ENCODE measurements around the gene ARL8B. TPM values are rescaled to one million over a fixed set of nuclear protein-coding genes. Genes with fewer than 3 reads are reported as not detected.

The ARL8B gene
- total and polyA plus RNA-seq, 9 of the 15 experiments (the other 6 are each of a cell fraction or from before 2014, with no cell fraction given): 28.5 to 99.4 (median 77.2) TPM

GRCh38 chr3:5090197-5090596 lies 31.9 kb upstream of the ARL8B start:
- no peak; the same call in 1 of the 3 replicates for ATAC-seq
- Histone ChIP-seq H3K4me2 (ENCODE audit: insufficient read depth, low read length) (no peak overlapping the region), H4K20me1 (replicated peaks; ENCODE audit: control insufficient read depth, insufficient read depth, low read length) (no peaks in the 10 kb centered on the region), H3K9me1 (ENCODE audit: control insufficient read depth, insufficient read depth, low read length) (no peaks in the 10 kb centered on the region), H3K4me3 (no peak overlapping the region), H3K9ac (ENCODE audit: insufficient read depth in 1 of 2, low read depth in 2 of 2, low read length in 2 of 2) (no peak overlapping the region), H3K27ac (ENCODE audit: extremely low read depth, low read depth, low read length) (no peak overlapping the region), H3K27me3 (ENCODE audit: control insufficient read depth in 2 of 2, insufficient read depth in 2 of 2, low read length in 2 of 2) (no peaks in the 10 kb centered on the region), H3K4me1 (replicated peaks in 1 of 2; ENCODE audit: control insufficient read depth in 2 of 2, insufficient read depth in 2 of 2, low read length in 2 of 2) (peaks cover 0 to under 1% of the 10 kb centered on the region in 2 experiments; a peak in 2 of 5 replicates), H3K36me3 (ENCODE audit: control insufficient read depth, insufficient read depth, low read length) (no peaks in the 10 kb centered on the region), H3K9me3 (replicated peaks; ENCODE audit: control insufficient read depth, insufficient read depth, low read depth, low read length) (no peaks in the 10 kb centered on the region), H2AFZ (ENCODE audit: low read depth, low read length) (peak overlapping the region; percentile 27; the same call in 1 of the 2 replicates), H3K79me2 (ENCODE audit: control insufficient read depth, insufficient read depth, low read length) (no peaks in the 10 kb centered on the region)
- WGBS (ENCODE audit: insufficient coverage, low coverage, missing lambda C conversion rate): 49% methylated on average over 5 of the region's 5 CpGs
- CTCF ChIA-PET (ENCODE audit: low intra/inter-chr PET ratio): no interaction called here
- DNase-seq (ENCODE audit: extremely low read depth in 1 of 4, low spot score in 3 of 4): no peak
- intact Hi-C loops (cut with micrococcal nuclease): no loop called here
- in situ Hi-C loops (cut with MboI): no loop called here
- BruUV-seq (replicated peaks): no TSS peak
- TF ChIP-seq ZNF324 (CRISPR knock-in tag; IDR thresholded peaks at IDR 0.05): no peak
- no peak for TF ChIP-seq CREM (IDR thresholded peaks at IDR 0.05; ENCODE audit: low read depth)
- TF ChIP-seq ZNF696 (CRISPR knock-in tag; conservative IDR thresholded peaks at IDR 0.05): no peak
- no peak for TF ChIP-seq HDAC6 (IDR thresholded peaks at IDR 0.05; ENCODE audit: low read depth, low read length)
- TF ChIP-seq POU5F1 (IDR thresholded peaks at IDR 0.05; ENCODE audit: borderline replicate concordance, low read depth, low read length, partially characterized antibody): no peak
- TF ChIP-seq HES1 (IDR thresholded peaks at IDR 0.05; ENCODE audit: low read depth): no peak
- TF ChIP-seq RBFOX2 (IDR thresholded peaks at IDR 0.05; ENCODE audit: low read depth, low read length): no peak
- no peak for TF ChIP-seq CTBP1 (IDR thresholded peaks at IDR 0.05; ENCODE audit: borderline replicate concordance)
- no peak for TF ChIP-seq RNF2 (IDR thresholded peaks at IDR 0.05)
- POLR2A ChIA-PET: no interaction called here
- FAIRE-seq: no peak

Measured in K562 (cell line).